IMR-90 (cell line): ENCODE measurements around the gene HOXB7. TPM values are rescaled to one million over a fixed set of nuclear protein-coding genes. Genes with fewer than 3 reads are reported as not detected.

ENCODE experiments used
- USF2 ChIP-seq: fragments of 150-350 bp; IDR thresholded peaks from 2 replicates; pipeline ENCODE4 v1.6.1; 2017; ENCODE audit warnings: mild to moderate bottlenecking, antibody characterized with exemption, low read length, low read depth
- polyA plus RNA-seq, 3 experiments: library from polyadenylated mRNA; depleted of rRNA; stranded (reverse); fragments of >200 nt; gene quantifications; 2 replicates each; pipeline ENCODE4 v1.2.3, GENCODE V29; 2012; ENCODE audit warnings: low replicate concordance in 1 of 3
- total RNA-seq: library from RNA; depleted of rRNA; stranded (reverse); fragments of >200 nt; gene quantifications from 2 replicates; pipeline ENCODE4 v1.2.3, GENCODE V29; 2012

HOXB7 gene
- total and polyA plus RNA-seq, 2 of the 4 experiments (the other 2 are of a cell fraction) = 1.8 to 6.7 TPM

- no peak for TF ChIP-seq USF2
These were observed 13.9 kb downstream of the HOXB7 start (continued) for GRCh38 chr17:48596735-48597527.
